ENCODE data around the gene NTRK1.

Gene NTRK1

GRCh38 chr1:156860628-156861423 lies at the start of gene NTRK1:
NTRK1 (plus strand) TSS chr1:156860865; CDS start chr1:156860935, 70 bp downstream.
- no peak for FAIRE-seq

DNA sequence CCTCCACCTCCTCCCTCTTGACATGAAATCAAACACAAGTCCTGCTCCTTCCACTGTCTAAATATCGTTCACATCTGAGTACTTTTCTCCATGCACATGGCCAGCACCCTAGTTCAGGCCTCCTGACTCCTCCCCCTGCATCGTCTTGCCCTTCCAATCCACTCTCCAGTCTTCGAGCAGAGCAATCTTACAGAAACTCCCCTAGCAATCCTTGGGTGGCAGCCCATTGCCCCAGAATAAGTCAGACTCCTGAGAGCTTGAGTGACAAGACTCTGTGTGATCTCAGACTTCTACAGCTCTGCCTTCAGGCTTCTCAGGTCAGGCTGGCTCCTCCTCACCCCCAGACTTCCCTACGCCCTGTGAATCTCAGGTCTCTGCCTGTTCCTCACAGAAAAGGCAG lies 49.5 kb upstream of the NTRK1 start:
- FAIRE-seq = no peak

DNA sequence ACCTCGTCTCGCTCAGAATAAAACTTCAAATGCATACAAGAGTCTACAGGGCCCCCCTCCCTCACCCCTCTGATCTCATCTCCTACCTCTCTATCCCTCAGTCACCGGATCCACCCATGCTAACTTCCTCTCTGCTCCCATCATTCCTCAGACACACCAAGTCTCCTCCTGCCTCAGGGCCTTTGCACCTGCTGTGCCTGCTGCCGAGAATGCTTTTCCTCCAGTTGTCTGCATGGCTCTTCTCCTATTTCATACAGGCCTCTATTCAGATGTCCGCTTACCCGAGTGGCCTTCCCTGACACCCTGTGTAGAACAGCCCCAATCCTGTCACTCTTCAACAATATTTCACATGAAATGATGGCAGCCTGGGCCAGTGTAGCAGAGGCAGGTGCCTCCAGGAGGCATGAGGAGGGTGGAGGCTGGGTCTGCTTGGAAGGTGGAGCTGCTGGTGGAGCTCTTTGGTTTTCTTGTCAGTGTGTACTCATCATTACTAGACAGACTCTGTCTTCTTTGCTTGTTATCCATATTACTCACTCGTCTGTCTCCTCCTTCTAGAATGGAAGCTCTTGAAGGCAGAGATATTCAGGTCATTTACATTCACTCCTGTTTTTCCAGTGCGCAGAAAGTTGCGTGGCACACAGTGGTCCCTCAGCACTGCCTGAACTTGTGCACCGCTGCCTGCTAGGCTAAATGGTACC lies 48.2 kb upstream of the NTRK1 start:
- FAIRE-seq = no peak

DNA sequence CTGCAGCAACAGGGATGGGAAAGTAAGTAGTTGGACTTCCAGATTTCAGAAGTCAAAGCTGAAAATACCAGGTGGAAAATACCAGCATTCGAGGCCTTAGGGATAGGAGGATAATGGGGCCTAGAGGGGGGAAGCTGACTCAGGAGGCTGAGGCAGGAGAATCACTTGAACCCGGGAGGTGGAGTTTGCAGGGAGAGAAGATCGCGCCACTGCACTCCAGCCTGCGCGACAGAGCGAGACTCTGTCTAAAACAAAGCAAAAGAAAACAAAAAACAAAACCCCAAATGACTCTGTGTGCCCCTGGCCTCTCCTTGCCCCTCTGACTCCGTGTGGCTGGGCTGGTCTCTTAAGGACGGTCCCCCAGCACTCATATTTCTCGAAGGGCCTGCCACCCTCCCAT lies 47.4 kb upstream of the NTRK1 start:
- FAIRE-seq = no peak

DNA sequence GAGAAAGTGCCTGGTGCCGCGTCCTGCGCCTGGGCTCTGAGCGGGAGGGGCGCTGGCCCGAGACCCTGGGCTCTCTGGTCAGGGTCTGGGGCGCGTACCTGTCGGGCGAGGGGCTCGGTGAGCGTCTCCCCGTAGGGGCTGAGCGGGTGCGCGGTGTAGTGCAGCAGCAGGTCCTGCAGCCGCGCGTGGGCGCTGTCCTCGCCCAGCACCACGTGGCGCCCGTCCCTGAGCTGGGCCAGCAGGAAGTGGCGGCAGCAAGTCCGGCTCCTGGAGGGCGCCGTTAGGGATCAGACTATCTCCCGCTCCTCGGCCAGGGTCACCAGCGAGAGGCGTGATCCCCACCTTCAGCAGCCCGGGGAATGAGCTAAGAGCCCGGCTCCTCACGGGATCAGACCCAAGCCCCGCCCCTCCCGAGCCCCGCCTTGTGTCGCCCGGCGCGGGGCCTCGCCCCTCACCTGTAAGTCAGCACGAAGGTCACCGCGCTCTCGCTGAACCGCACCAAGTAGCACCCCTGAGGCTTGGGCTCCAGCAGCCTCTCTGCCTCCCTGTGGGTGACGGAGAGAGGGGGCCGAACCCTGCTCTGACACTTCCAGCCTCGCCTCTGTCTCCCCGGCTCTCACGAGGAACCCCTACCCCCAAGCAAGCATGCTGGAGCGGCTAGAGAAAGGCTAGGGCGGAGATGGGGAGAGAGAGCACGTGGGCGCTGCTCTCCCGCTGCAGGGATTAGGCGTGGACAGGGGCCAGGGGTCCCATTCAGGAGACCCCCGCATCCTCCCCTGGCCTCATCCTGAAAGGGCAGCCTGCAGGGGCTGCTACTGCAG lies 46.7 kb upstream of the NTRK1 start:
- no peak for FAIRE-seq

DNA sequence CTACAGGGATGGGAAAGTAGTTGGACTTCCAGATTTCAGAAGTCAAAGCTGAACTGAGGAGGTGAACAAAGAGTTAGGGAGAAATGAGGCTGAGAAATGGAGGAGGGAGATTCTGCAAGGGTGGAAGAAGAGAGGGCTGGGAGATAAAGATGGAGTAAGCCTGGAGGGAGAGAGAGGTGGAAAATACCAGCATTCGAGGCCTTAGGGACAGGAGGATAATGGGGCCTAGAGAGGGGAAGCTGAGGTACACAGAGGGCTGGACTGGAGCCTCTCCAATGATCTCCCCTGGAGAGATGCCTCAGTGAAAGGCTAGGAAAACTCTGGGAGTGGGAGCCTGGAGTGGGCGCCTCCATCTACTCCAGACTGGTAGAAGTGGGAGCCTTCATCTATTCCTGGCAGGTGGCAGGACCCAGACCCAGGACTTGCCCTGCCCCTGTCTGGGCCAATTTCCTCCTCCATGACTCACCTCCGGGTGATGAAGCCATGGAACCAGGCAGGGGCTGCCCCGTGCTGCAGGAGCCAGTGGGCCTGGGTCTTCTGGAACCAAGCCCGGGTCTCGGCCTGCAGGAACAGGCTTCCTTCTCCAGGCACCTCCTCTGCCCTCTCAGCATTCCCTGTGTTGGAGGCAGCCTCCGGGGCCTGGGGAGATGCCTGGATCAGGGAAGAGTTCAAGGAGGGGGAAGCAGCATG lies 45.9 kb upstream of the NTRK1 start:
- no peak for FAIRE-seq

GRCh38 chr1:156815307-156815826 lies 45.3 kb upstream of the NTRK1 start:
- no peak for FAIRE-seq

- FAIRE-seq = no peak
These were observed 44.7 kb upstream of the NTRK1 start for GRCh38 chr1:156815961-156816422.

GRCh38 chr1:156816561-156817328 lies 43.9 kb upstream of the NTRK1 start, which contains the start of gene SH2D2A:
SH2D2A (minus strand) TSS chr1:156816848; CDS start chr1:156816708, 140 bp downstream.
- FAIRE-seq = no peak

DNA sequence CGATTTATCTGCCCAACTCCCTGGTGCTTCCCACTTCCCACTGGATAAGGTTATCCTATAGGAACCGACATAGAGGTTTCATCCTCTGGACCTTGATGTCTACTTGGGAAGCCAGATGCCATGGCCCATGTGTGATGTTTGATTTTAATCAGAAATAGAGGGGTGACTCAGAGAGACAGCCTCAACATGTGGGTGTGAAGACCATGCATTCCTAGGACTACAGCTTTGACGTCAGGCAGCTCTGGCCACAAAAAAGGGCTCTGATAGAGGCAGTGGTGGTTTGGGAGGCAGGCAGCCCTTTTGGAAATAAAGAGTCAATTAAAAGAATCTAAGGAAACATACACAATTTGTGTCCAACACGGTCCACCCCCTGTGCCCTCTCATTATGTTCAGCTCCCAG lies 38.9 kb upstream of the NTRK1 start:
- no peak for FAIRE-seq

DNA sequence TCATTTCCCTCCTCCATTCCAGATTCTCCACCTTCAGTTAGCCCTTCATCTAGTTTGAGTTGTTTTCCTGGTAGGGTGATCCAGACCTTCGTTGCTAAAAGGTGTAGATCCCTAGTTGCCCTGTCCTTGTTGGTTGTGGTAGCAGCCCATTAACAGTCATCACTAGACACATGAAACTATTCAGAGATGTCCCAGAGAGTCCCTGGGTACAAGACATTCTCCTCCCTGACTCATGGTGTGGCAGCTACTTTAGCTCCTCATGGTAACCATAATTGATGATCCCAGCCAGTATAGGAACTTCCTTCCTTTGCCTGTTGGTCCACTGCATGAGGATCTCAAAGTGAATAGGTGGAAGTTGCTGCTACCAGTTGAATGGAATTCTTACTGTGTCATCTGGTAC lies 38.0 kb upstream of the NTRK1 start:
- FAIRE-seq = no peak

DNA sequence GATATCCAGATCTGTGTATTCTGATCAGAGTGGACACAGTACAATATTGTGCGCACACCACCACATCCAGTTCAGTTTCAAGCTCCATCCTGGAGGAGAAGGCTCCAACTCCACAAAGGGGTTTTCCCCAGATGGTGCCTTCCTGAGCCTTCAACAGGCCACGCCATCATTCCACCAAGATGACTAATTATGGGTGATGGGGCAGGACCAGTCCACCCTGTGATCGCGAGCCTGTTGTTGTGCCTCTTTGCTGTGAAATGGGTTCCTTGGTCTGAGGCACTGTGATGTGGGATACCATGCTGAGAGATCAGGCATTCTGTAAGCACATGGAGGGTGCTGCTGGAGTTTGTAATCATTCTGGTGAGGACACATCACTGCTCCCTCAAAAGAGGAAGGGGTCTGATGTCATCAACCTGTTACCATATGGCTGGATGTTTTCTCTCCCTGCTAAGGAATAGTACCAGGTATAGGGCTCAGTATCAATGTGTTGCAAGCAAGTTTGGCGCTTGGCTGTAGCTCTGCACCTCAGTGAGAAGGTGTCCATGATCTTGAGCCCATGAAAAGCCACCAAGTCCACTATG lies 37.4 kb upstream of the NTRK1 start:
- no peak for FAIRE-seq

- no peak for FAIRE-seq
These were observed 34.0 kb upstream of the NTRK1 start for GRCh38 chr1:156826630-156827029.

DNA sequence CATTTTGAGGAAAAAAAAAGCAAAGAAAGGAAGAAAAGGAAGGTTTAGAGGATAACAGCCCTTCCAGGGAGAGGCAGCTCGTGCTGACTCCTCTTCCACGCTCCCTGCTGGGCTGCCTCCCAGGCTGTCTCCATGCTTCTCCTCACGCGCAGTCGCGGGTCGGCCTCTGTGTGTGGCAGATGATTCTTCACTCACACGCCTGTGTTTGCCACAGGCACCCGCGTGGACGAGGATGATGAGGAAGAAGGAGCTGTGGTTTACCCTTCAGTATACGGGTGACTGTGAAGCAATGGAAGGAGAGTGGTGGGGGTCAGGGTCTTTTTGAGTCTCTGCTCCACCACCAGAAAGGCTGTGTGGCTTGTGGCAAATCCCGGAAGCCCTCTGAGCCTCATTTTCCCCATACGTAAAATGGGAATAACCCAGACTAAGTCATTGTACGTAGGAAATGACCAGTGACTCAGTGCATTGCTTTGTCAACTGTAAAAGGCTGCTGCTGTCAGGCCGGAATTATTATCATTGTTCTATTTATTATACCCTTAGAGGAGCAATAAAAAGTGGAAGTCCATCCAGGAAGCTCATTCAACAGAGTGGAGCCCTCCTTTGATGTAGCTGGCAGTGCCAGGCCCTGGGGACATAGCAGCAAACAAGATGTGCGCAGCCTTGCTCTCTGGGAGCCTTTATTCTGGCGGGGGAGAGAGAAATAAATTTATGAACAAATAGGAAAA lies 32.1 kb upstream of the NTRK1 start:
- no peak for FAIRE-seq

GRCh38 chr1:156832434-156832833 lies 28.2 kb upstream of the NTRK1 start:
- FAIRE-seq = no peak

DNA sequence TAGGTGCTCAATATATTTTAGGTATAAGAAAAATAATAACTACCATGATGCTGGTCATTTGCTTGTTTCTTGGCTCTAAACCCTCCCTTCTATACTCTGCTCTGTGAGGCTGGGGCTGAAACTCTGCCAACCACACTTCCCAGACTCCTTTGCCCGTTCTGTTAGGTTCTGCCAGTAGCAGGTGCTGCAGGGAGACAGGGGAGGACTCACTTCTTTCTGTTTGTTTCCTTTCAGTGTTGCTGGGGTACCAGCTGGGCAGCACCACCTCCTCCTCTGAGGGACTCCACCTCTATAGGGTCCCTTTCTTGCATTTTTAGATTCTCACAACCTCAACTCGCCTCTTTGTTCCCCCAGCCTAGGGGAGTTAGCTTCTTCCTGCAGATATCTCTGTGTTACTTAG lies 27.1 kb upstream of the NTRK1 start:
- FAIRE-seq = no peak

DNA sequence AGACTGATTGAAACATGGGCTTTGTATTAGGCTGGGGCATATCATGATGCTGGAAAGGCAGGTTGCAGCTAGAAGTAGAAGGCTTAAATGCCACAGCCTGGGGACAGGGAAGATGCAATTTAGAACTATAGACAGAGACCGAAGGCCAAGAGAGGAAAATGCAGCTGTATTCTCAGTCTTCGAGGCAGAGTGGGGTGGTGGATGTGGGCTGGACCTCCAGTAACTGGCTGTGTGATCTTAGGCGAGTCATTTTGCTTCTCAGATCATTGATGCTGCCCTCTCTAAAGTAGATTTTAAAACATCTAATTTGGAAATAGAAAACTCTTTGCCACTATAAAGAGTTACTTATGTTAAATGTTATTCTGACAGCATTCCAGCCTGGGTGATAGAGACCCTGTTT lies 26.3 kb upstream of the NTRK1 start:
- no peak for FAIRE-seq

DNA sequence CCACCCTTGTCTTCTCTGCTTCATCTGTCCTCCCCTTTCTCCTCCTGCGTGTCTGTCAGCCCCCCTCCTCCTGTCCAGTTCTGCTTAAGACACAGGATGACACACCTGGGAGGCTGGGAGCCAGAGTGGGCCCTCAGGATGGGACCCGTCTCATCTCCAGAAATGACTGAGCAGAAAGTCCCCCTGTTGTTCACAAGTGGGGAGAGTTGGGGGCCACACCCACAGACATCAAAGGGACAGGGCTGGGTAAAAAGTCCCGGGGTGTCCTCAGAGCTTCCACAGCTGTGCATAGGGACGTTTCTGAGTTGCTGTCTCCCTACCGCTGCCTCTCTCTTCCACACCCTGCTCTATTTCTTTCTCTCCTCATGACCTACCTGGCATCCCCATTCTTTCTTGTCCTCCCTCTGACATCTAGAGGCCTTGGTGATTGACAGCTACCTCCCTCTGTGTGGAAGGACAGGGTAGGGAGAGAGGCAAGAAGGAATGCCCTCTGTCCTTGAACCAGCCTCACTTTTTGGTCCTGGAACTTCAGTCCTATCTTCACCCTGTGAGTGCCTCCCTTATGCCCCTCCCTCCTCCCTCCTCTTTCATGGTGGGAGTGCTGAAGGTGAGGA lies 24.5 kb upstream of the NTRK1 start:
- FAIRE-seq = no peak

DNA sequence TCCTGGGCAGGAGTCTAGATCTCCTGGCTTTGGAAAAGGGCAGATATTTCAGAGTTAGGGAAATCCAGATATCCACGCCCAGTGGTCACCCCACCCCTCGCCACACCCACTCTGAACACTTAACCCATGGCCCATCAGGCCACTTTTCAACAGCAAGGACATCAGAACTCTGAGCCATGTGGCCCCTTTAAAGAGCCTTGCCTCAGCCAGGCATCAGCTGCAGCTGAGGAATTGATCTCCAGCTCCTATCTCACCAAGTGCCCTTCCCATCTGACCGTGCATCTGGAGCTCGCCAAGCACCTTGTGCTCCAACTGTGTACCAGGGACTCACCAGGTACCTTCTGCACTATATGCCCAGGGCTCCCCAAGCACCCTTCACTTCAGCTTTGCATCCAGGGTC lies 23.8 kb upstream of the NTRK1 start:
- no peak for FAIRE-seq

GRCh38 chr1:156838972-156839371 lies 21.7 kb upstream of the NTRK1 start:
- FAIRE-seq = no peak
